Measurements from ENCODE around the gene CLPX. TPM values are rescaled to one million over a fixed set of nuclear protein-coding genes. Genes with fewer than 3 reads are reported as not detected.

Gene CLPX
- total RNA-seq, 4 donors from 2014 or later = 12.0 to 72.2 (median 57.4) TPM

DNA sequence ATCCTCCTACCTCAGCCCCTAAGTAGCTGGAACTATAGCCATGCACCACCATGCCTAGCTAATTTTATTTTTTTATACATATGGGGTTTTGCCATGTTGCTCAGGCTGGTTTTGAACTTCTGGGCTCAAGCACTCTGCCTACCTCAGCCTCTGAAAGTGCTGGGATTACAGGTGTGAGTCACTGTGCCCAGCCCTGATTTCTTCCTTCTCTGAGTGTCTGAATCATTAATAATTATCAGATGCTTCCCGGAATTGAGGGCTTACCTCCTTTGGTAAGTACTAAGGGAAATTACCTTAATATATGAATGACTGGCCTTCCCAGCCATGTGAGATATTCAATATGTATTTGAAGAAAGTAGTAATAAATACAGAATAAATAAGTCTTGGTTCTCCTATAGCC lies 7.2 kb downstream of the CLPX start:
- in situ Hi-C loops (cut with MboI; ENCODE audit: low pct_ligation_motif_present in 1 of 4, low pct_unique_long_range_greater_than_20kb in 1 of 4, low sequenced_read_pairs in 3 of 4) = no loop called here
- H3K4me3 ChIP-seq = no peak overlapping the region
- H3K9me3 ChIP-seq = no peaks in the 10 kb centered on the region
- intact Hi-C loops (cut with DNase I; ENCODE audit: low total_unique reads) = no loop called here
- 33 to 58% methylated on average over 1 of the region's 1 CpG for WGBS, 2 donors (ENCODE audit: low coverage in 1 of 2)
- DNase-seq = no peak
- H3K36me3 ChIP-seq = peaks cover 0 to 42% (median 18%) of the 10 kb centered on the region in 4 donors
- peaks cover 9 to 26% (median 11%) of the 10 kb centered on the region in 4 donors for H3K4me1 ChIP-seq
- H3K27me3 ChIP-seq = no peaks in the 10 kb centered on the region
- H3K27ac ChIP-seq = no peak overlapping the region
- no peak for TF ChIP-seq POLR2AphosphoS5 (IDR thresholded peaks at IDR 0.05)
- TF ChIP-seq EP300 (IDR thresholded peaks at IDR 0.05; ENCODE audit: low read depth) = no peak
- TF ChIP-seq POLR2A (IDR thresholded peaks at IDR 0.05) = no peak
- TF ChIP-seq, protein P1, sequence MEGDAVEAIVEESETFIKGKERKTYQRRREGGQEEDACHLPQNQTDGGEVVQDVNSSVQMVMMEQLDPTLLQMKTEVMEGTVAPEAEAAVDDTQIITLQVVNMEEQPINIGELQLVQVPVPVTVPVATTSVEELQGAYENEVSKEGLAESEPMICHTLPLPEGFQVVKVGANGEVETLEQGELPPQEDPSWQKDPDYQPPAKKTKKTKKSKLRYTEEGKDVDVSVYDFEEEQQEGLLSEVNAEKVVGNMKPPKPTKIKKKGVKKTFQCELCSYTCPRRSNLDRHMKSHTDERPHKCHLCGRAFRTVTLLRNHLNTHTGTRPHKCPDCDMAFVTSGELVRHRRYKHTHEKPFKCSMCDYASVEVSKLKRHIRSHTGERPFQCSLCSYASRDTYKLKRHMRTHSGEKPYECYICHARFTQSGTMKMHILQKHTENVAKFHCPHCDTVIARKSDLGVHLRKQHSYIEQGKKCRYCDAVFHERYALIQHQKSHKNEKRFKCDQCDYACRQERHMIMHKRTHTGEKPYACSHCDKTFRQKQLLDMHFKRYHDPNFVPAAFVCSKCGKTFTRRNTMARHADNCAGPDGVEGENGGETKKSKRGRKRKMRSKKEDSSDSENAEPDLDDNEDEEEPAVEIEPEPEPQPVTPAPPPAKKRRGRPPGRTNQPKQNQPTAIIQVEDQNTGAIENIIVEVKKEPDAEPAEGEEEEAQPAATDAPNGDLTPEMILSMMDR (IDR thresholded peaks at IDR 0.05) = no peak

DNA sequence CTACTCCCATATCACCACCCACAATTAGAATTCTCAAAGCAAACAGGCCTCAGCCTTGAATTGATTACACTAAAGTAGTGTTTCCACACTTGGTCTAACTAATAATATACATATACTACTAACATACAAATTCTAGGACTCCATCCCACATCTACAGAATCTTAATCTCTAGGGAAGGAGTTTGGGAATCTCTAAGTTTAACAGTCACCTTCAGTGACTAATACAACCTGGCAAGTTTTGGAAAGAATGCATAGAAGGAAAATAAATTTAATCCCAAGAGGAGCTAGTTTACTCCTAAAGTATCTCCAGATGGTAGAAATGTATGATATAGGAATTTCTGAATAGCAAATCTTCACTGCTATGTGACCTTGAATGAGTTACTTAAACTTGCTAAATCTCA lies 9.1 kb downstream of the CLPX start:
- intact Hi-C loops (cut with DNase I; ENCODE audit: low total_unique reads) (no loop called here), in situ Hi-C loops (cut with MboI; ENCODE audit: low pct_ligation_motif_present in 1 of 4, low pct_unique_long_range_greater_than_20kb in 1 of 4, low sequenced_read_pairs in 3 of 4) (no loop called here)
- no peaks in the 10 kb centered on the region for H3K27me3 ChIP-seq
- peaks cover 0 to 8% (median 0%) of the 10 kb centered on the region in 4 donors for H3K4me1 ChIP-seq
- no peak for DNase-seq
- H3K27ac ChIP-seq = no peak overlapping the region
- peaks cover 0 to 57% (median 24%) of the 10 kb centered on the region in 4 donors for H3K36me3 ChIP-seq
- TF ChIP-seq EP300 (IDR thresholded peaks at IDR 0.05; ENCODE audit: low read depth) (no peak), POLR2AphosphoS5 (IDR thresholded peaks at IDR 0.05) (no peak), POLR2A (IDR thresholded peaks at IDR 0.05) (no peak)
- TF ChIP-seq, protein P1 (IDR thresholded peaks at IDR 0.05) = no peak
- H3K4me3 ChIP-seq = no peak overlapping the region
- no peaks in the 10 kb centered on the region for H3K9me3 ChIP-seq

DNA sequence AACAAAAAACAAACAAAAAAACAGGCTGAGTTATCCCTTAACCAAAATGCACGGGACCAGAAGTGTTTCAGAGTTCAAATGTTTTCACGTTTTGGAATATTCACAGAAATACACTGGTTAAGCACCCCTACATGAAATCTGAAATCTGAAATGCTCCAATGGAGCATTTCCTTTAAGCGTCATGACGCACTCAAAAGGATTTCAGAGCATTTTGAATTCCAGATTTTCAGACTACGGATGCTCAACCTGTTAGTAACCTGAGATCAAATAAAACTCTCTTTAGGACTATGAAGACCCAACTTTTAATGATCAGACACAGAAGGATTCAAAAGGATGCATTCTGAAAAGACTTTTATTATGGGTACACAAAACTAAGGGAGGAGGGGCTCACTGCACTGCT lies 9.6 kb downstream of the CLPX start:
- in situ Hi-C loops (cut with MboI; ENCODE audit: low pct_ligation_motif_present in 1 of 4, low pct_unique_long_range_greater_than_20kb in 1 of 4, low sequenced_read_pairs in 3 of 4) = no loop called here
- H3K27ac ChIP-seq = no peak overlapping the region
- peaks cover 0 to 8% (median 0%) of the 10 kb centered on the region in 4 donors for H3K4me1 ChIP-seq
- H3K36me3 ChIP-seq = peaks cover 0 to 60% (median 24%) of the 10 kb centered on the region in 4 donors
- no peak for TF ChIP-seq EP300 (IDR thresholded peaks at IDR 0.05; ENCODE audit: low read depth)
- TF ChIP-seq POLR2A (IDR thresholded peaks at IDR 0.05) = no peak
- no peak for TF ChIP-seq POLR2AphosphoS5 (IDR thresholded peaks at IDR 0.05)
- TF ChIP-seq, protein P1 (IDR thresholded peaks at IDR 0.05) = no peak
- 84 to 89% methylated on average over 4 to 5 of the region's 5 CpGs for WGBS, 2 donors (ENCODE audit: low coverage in 1 of 2)
- no peaks in the 10 kb centered on the region for H3K27me3 ChIP-seq
- intact Hi-C loops (cut with DNase I; ENCODE audit: low total_unique reads) = no loop called here
- H3K4me3 ChIP-seq = no peak overlapping the region
- no peak for DNase-seq
- no peaks in the 10 kb centered on the region for H3K9me3 ChIP-seq

DNA sequence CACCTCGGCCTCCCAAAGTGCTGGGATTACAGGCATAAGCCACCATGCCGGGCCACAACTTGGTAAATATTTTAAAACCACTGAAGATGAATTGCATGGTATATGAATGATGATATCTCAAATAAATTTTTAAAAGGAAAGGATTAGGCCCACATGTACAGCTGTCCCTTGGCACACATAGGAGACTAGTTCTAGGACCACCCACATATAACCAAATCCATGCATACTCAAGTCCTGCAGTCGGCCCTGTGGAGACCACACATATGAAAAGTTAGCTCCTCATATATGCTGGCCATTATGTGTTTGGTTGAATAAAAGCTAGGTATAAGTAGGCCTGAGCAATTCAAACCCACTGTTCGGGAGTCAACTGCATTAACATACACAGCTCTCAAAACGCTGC lies 10.6 kb downstream of the CLPX start:
- Histone ChIP-seq H3K27ac (no peak overlapping the region), H3K4me3 (no peak overlapping the region), H3K4me1 (no peaks in the 10 kb centered on the region), H3K36me3 (peaks cover 0 to 61% (median 27%) of the 10 kb centered on the region in 4 donors), H3K9me3 (no peaks in the 10 kb centered on the region), H3K27me3 (no peaks in the 10 kb centered on the region)
- DNase-seq = no peak
- WGBS, 2 donors (ENCODE audit: low coverage in 1 of 2) = 83 to 93% methylated on average over 5 of the region's 5 CpGs
- in situ Hi-C loops (cut with MboI; ENCODE audit: low pct_ligation_motif_present in 1 of 4, low pct_unique_long_range_greater_than_20kb in 1 of 4, low sequenced_read_pairs in 3 of 4) (no loop called here), intact Hi-C loops (cut with DNase I; ENCODE audit: low total_unique reads) (no loop called here)
- TF ChIP-seq, protein P1 (IDR thresholded peaks at IDR 0.05) = no peak
- TF ChIP-seq POLR2AphosphoS5 (IDR thresholded peaks at IDR 0.05) (no peak), EP300 (IDR thresholded peaks at IDR 0.05; ENCODE audit: low read depth) (no peak), POLR2A (IDR thresholded peaks at IDR 0.05) (no peak)

All from transverse colon (tissue), 4 donors.